A549 (cell line): ENCODE results near the gene KRTAP3-2. TPM values are rescaled to one million over a fixed set of nuclear protein-coding genes. Genes with fewer than 3 reads are reported as not detected.

Experiments
- ATAC-seq, 2 experiments: fragments of 200-7000 bp in 1 of 2; fragments of >200 bp in 1 of 2; cut with Nextera tagmentation in 1 of 2; cut with Tn5 transposase in 1 of 2; 3 replicates each; pipeline versions ENCODE4 v1.8.0 to v1.9.1; 2018 to 2020; ENCODE audit warnings: mild to moderate bottlenecking in 1 of 2, moderate library complexity in 1 of 2
- CTCF ChIA-PET: fragments of 300-600 bp; sonication (Branson Sonifier 250); formaldehyde crosslinking; extraction: SDS; loops from one replicate; lab custom pipeline; 2021; ENCODE audit warnings: antibody characterized with exemption, inconsistent platforms; lab: Yijun Ruan, JAX
- POLR2A ChIA-PET: fragments of 350-600 bp; formaldehyde crosslinking; extraction: SDS; loops from one replicate; lab custom pipeline; 2021; ENCODE audit warnings: antibody characterized with exemption, inconsistent platforms; lab: Yijun Ruan, JAX
- DNase-seq, 2 experiments: peaks; one replicate each; pipeline versions ENCODE4 v3.0.0 to v3.0.0-alpha.2; 2011 to 2016; ENCODE audit warnings: low read depth in 1 of 2, low spot score in 1 of 2
- FAIRE-seq: peaks from 2 replicates; lab custom pipeline; 2011; peaks lifted over from hg19 to GRCh38; lab: Jason Lieb, UNC
- H3K27ac ChIP-seq, 2 experiments: fragments of >200 bp; sonication (Bioruptor Twin); formaldehyde crosslinking; 3 replicates each; pipeline ENCODE4 v1.5.1; 2016 to 2017
- H3K4me1 ChIP-seq: fragments of >200 bp; sonication (Bioruptor Twin); formaldehyde crosslinking; 3 replicates; pipeline ENCODE4 v1.6.1; 2016
- H3K4me2 ChIP-seq: fragments of >200 bp; sonication (Bioruptor Twin); formaldehyde crosslinking; 3 replicates; pipeline ENCODE4 v1.6.1; 2016
- H3K4me3 ChIP-seq: fragments of >200 bp; sonication (Bioruptor Twin); formaldehyde crosslinking; 3 replicates; pipeline ENCODE4 v1.5.1; 2016
- H3K9me3 ChIP-seq: fragments of >200 bp; sonication (Bioruptor Twin); formaldehyde crosslinking; 3 replicates; pipeline ENCODE4 v1.6.1; 2016
- ATOH8 ChIP-seq: fragments of 250-450 bp; sonication (Bioruptor Pico); IDR thresholded peaks from 2 replicates; pipeline ENCODE4 v1.5.0; 2020; ENCODE audit warnings: low read depth, mild to moderate bottlenecking, moderate library complexity
- BHLHE40 ChIP-seq: IDR thresholded peaks from 2 replicates; pipeline ENCODE4 v1.6.1; 2012; ENCODE audit warnings: low read depth, low read length, inconsistent platforms
- CEBPB ChIP-seq, 2 experiments: fragments of >200 bp in 1 of 2; sonication (Bioruptor Twin) in 1 of 2; formaldehyde crosslinking in 1 of 2; IDR thresholded peaks; 2 replicates each; pipeline ENCODE4 v1.6.1; 2012 to 2016
- EP300 ChIP-seq, 2 experiments: fragments of >200 bp; sonication (Bioruptor Twin); formaldehyde crosslinking; IDR thresholded peaks; 2 replicates in 1 of 2; 3 replicates in 1 of 2; pipeline ENCODE4 v1.6.1; 2016 to 2017
- ESRRA ChIP-seq: fragments of 150-350 bp; IDR thresholded peaks from 2 replicates; pipeline ENCODE4 v1.6.1; 2014; ENCODE audit warnings: mild to moderate bottlenecking, low read length, borderline replicate concordance
- FOSL2 ChIP-seq, 2 experiments: fragments of 450-650 bp in 1 of 2; fragments of >200 bp in 1 of 2; sonication (Bioruptor Twin) in 1 of 2; formaldehyde crosslinking; IDR thresholded peaks; 2 replicates each; pipeline versions ENCODE4 v1.5.0 to v1.6.1; 2016 to 2020; ENCODE audit warnings: mild to moderate bottlenecking in 1 of 2, moderate library complexity in 1 of 2
- FOXS1 ChIP-seq: fragments of 250-450 bp; sonication (Bioruptor Pico); IDR thresholded peaks from 2 replicates; pipeline ENCODE4 v1.5.0; 2020; ENCODE audit warnings: mild to moderate bottlenecking, moderate library complexity
- HDAC2 ChIP-seq: fragments of 200-600 bp; sonication (generic); IDR thresholded peaks from 2 replicates; pipeline ENCODE4 v1.6.1; 2016
- JUN ChIP-seq, 2 experiments: fragments of >200 bp; sonication (Bioruptor Twin); formaldehyde crosslinking; IDR thresholded peaks; 2 replicates in 1 of 2; 3 replicates in 1 of 2; pipeline ENCODE4 v1.6.1; 2016 to 2017
- KDM1A ChIP-seq: fragments of 200-600 bp; sonication (generic); IDR thresholded peaks from 2 replicates; pipeline ENCODE4 v1.6.1; 2016; ENCODE audit warnings: low read depth, mild to moderate bottlenecking
- MAFK ChIP-seq: fragments of 450-650 bp; IDR thresholded peaks from 2 replicates; pipeline ENCODE4 v1.6.1; 2014; ENCODE audit not compliant: partially characterized antibody
- MYC ChIP-seq: IDR thresholded peaks from 2 replicates; pipeline ENCODE4 v1.6.1; 2012; ENCODE audit warnings: mild to moderate bottlenecking, inconsistent platforms, low read length, improper control_type of control experiment, borderline replicate concordance
- NFE2L2 ChIP-seq: fragments of 150-350 bp; conservative IDR thresholded peaks from 2 replicates; pipeline ENCODE4 v1.6.1; 2014; ENCODE audit warnings: low read length
- TFCP2L1 ChIP-seq: fragments of 250-450 bp; sonication (Bioruptor Pico); IDR thresholded peaks from 2 replicates; pipeline ENCODE4 v1.5.0; 2021; ENCODE audit warnings: mild to moderate bottlenecking
- TP53 ChIP-seq: fragments of 250-450 bp; sonication (Bioruptor Pico); IDR thresholded peaks from 2 replicates; pipeline ENCODE4 v1.5.0; 2021; ENCODE audit warnings: mild to moderate bottlenecking, moderate library complexity
- ZNF302 ChIP-seq: fragments of 250-450 bp; sonication (Bioruptor Pico); IDR thresholded peaks from 2 replicates; pipeline ENCODE4 v1.9.0; 2021; ENCODE audit warnings: inconsistent platforms, mild to moderate bottlenecking, moderate library complexity
- WGBS: methylation state at CpG from one replicate; pipeline ENCODE4 v1.1.6; 2017; ENCODE audit errors: missing lambda C conversion rate; 5-methylcytosine and 5-hydroxymethylcytosine counted together
- polyA plus RNA-seq, 4 experiments: library from polyadenylated mRNA; depleted of rRNA in 3 of 4; stranded (reverse); fragments of >200 nt; fragmentation: RNase III in 1 of 4; extraction: RNeasy Plus Mini Kit Qiagen cat#74134 plus additional on column Dnase treatment in 1 of 4; gene quantifications; 2 replicates in 3 of 4; 3 replicates in 1 of 4; pipeline ENCODE4 v1.2.3, GENCODE V29; 2011 to 2017
- TF ChIP-seq, protein P1 (sequence below): fragments of >200 bp; sonication (Bioruptor Twin); formaldehyde crosslinking; IDR thresholded peaks from 3 replicates; pipeline ENCODE4 v1.5.1; 2016

Gene KRTAP3-2
- polyA plus RNA-seq, 2 of the 4 experiments (the other 2 are of a cell fraction) = not detected

GRCh38 chr17:41003926-41004325 lies 4.2 kb upstream of the KRTAP3-2 start:
- H3K9me3 ChIP-seq = no peaks in the 10 kb centered on the region
- WGBS = 60% methylated on average over 4 of the region's 4 CpGs
- CTCF ChIA-PET = no interaction called here
- H3K4me3 ChIP-seq = no peak overlapping the region
- TF ChIP-seq TP53 (CRISPR knock-in tag) (no peak), NFE2L2 (no peak), MAFK (peak; percentile 88), JUN (IDR thresholded peaks at IDR 0.05) (no peak)
- H3K4me1 ChIP-seq = peaks cover 13% of the 10 kb centered on the region
- FAIRE-seq = peak; percentile 92
- no peak for ATAC-seq
- no peak overlapping the region for H3K4me2 ChIP-seq
- H3K27ac ChIP-seq = no peak overlapping the region
- POLR2A ChIA-PET = no interaction called here
- no peak for DNase-seq

DNA sequence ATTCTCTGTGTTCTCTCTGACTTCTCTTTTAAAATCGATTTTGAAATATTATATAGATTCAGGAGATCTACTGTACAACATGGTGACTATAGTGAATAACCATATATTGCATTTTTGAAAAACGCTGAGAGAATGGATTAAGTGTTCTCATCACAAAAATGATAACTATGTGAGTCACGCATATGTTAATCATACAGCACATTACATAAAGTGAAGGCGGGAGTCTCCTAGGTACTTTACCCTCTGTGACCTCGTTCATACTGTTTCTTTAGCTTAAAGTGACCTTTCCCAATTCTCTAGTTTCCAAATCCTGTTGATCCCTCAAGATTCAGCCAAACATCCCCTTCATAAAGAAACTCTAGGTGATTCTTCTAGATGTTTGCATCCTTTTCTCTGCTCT lies 3.1 kb upstream of the KRTAP3-2 start:
- H3K4me2 ChIP-seq = peak overlapping the region; percentile 19; the same call in 2 of the 3 replicates
- TF ChIP-seq HDAC2 (no peak), FOSL2 (IDR thresholded peaks at IDR 0.05) (no peak), FOSL2 (CRISPR knock-in tag; IDR thresholded peaks at IDR 0.05) (0 out of 2 replicates have a peak, but pooled peaks have one; percentile 19)
- no peak overlapping the region for H3K27ac ChIP-seq
- peaks cover 10% of the 10 kb centered on the region for H3K4me1 ChIP-seq
- ChIA-PET POLR2A (no interaction called here), CTCF (no interaction called here)
- WGBS = 8% methylated on average over 5 of the region's 5 CpGs
- peak; percentile 85 for FAIRE-seq
- DNase-seq = no peak
- H3K4me3 ChIP-seq = no peak overlapping the region
- no peak for ATAC-seq
- H3K9me3 ChIP-seq = no peaks in the 10 kb centered on the region

GRCh38 chr17:41001795-41002194 lies 2.1 kb upstream of the KRTAP3-2 start:
- TF ChIP-seq CEBPB (IDR thresholded peaks at IDR 0.05) = no peak
- no peak for TF ChIP-seq ZNF302 (CRISPR knock-in tag)
- no peak for TF ChIP-seq EP300 (IDR thresholded peaks at IDR 0.05)
- no peak for TF ChIP-seq TFCP2L1 (CRISPR knock-in tag)
- no peak for TF ChIP-seq ESRRA
- TF ChIP-seq TP53 (CRISPR knock-in tag) = no peak
- TF ChIP-seq KDM1A = no peak
- no peak for TF ChIP-seq NFE2L2
- no peak for TF ChIP-seq MAFK
- Histone ChIP-seq H3K27ac (no peak overlapping the region), H3K9me3 (no peaks in the 10 kb centered on the region), H3K4me3 (no peak overlapping the region), H3K4me1 (peaks cover 10% of the 10 kb centered on the region), H3K4me2 (no peak overlapping the region)
- 84% methylated on average over 4 of the region's 4 CpGs for WGBS
- ATAC-seq (no peak), DNase-seq (no peak), FAIRE-seq (no peak)
- POLR2A ChIA-PET = no interaction called here
- CTCF ChIA-PET = interaction anchor here (0.7 to 1.0 kb wide), 2 partner anchors 17 to 547 kb away, joined by 3 read pairs; no protein-coding TSS in a partner anchor

DNA sequence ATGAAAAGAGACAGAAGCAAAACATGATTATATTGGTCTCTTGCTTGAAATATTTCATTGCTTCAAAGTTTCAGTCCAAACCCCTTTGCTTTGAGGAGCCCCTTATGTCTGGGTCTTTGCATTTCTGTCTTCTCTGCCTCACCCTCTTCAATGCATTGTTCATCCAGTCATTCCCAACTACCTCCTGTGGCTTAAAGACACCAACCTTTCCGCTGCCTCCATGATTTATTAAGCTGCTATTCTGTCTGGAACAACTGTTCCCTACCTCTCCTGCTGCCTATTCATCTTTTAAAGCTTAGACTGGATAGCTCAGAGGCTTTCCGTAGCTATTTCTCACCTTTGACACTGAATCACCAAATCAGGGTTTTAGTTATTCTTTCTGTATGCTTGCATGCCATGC lies 2.3 kb downstream of the KRTAP3-2 start:
- Histone ChIP-seq H3K4me3 (no peak overlapping the region), H3K4me2 (no peak overlapping the region), H3K27ac (no peak overlapping the region), H3K9me3 (no peaks in the 10 kb centered on the region), H3K4me1 (peaks cover under 1% of the 10 kb centered on the region; the same call in 1 of the 3 replicates)
- DNase-seq (no peak), FAIRE-seq (peak; percentile 54), ATAC-seq (no peak)
- 63% methylated on average over 2 of the region's 2 CpGs for WGBS
- ChIA-PET POLR2A (no interaction called here), CTCF (no interaction called here)
- TF ChIP-seq FOXS1 (CRISPR knock-in tag) (no peak), BHLHE40 (no peak), ATOH8 (CRISPR knock-in tag) (no peak), MYC (no peak), HDAC2 (no peak)
- TF ChIP-seq, protein P1, sequence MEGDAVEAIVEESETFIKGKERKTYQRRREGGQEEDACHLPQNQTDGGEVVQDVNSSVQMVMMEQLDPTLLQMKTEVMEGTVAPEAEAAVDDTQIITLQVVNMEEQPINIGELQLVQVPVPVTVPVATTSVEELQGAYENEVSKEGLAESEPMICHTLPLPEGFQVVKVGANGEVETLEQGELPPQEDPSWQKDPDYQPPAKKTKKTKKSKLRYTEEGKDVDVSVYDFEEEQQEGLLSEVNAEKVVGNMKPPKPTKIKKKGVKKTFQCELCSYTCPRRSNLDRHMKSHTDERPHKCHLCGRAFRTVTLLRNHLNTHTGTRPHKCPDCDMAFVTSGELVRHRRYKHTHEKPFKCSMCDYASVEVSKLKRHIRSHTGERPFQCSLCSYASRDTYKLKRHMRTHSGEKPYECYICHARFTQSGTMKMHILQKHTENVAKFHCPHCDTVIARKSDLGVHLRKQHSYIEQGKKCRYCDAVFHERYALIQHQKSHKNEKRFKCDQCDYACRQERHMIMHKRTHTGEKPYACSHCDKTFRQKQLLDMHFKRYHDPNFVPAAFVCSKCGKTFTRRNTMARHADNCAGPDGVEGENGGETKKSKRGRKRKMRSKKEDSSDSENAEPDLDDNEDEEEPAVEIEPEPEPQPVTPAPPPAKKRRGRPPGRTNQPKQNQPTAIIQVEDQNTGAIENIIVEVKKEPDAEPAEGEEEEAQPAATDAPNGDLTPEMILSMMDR = no peak
